GM19238 (cell line): ENCODE measurements around the gene PHKG2.

ENCODE experiments used
- DNase-seq: peaks from one replicate; pipeline ENCODE4 v3.0.0; 2011; ENCODE audit warnings: low spot score; ENCODE audit not compliant: insufficient read length

Gene PHKG2

GRCh38 chr16:30755955-30756780 is 7.9 kb downstream of the PHKG2 start:
- DNase-seq = no peak

DNA sequence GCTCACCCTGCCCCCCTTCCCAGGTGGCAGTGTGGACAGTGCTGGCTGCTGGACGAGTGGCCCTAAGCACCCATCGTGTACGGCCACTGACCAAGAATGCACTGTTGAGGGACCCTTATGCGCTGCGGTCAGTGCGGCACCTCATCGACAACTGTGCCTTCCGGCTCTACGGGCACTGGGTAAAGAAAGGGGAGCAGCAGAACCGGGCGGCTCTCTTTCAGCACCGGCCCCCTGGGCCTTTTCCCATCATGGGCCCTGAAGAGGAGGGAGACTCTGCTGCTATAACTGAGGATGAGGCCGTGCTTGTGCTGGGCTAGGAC is 8.5 kb downstream of the PHKG2 start:
- DNase-seq = no peak

DNA sequence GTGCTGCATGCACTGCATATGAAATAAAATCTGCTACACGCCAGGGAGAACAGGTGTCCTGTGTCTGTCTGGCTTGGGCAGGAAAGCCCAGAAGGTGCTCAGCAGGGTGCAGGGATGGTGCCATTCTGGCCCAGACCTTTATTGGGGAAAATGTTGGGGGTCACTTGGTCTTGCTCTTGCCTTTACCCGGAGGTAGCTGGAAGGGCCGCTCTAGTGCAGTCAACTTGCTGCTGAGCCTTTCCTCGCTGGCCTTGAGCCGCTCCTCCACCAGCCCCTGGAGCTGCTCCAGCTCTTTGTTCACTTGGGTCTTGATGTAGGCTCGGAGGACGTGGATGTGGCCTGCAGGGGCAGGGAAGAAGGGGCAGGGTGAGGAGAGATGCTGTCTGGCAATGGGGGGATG is 9.1 kb downstream of the PHKG2 start:
- DNase-seq = no peak

DNA sequence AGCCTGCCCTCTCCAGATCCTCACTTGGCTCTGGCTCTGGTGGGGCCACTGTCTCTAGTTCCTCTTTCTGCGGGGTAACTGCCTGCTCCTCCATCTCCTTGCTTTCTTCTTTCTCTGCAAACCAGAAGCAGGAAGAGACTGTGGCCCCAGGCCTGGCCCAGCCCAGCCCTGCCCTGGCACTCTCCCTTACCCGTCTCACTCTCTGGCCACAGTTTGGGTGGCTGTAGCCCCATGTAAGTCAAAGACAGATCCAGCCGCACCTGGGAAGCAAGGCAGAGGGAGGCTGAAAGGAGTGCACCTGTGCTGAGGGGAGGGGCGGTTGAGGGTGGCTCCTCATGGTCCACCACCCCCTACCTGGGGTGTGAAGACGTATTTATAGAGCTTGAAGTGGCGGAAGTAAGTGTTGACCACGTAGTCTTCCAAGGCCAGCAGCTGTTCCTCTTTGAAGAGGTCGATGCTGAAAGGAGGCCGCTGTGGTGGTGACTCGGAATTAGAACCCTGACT is 10.8 kb downstream of the PHKG2 start:
- DNase-seq = no peak

- no peak for DNase-seq
Measured at GRCh38 chr16:30760001-30760559, 11.9 kb downstream of the PHKG2 start.

DNA sequence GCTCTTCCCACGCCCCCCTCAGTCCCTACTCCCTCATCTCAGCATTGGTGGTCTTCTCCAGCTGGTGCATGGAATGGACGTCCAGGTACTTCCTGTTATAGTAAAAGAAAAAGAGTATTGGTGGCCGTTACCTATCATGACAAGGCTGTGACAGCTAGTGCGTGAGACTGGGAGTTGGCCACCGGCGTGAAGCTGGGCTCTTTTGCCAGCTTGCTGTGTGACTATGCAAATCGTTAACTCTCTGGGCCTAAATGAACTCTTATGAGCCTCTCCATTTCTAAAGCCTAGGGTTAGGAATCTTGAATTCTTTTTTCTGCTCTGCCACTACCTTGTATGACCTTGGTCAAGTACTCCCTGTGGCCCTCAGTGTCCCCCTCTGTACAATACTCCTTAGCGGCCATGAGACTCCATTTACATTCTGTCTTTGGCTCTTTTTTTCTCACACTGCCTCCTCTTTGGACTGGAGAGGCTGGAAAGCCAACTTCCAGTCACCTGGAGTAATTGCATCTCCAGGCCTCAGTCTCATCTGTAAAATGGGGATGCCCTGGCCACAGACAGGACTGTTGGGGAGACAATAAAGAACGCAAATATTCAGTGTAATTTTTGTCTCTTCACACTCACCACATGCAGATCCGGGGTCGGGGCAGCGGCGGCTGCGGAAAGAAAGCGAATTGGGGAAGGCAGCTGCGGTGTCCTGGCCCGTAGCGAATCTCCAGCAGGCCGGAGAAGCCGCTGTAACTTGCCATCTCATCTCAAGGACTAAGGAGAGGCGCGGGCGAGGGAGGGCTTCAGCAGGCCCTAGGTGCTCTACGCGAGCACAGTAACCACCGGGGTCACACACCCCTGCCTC is 12.6 kb downstream of the PHKG2 start:
- no peak for DNase-seq

GRCh38 chr16:30761427-30761927 is 13.3 kb downstream of the PHKG2 start:
- no peak for DNase-seq

DNA sequence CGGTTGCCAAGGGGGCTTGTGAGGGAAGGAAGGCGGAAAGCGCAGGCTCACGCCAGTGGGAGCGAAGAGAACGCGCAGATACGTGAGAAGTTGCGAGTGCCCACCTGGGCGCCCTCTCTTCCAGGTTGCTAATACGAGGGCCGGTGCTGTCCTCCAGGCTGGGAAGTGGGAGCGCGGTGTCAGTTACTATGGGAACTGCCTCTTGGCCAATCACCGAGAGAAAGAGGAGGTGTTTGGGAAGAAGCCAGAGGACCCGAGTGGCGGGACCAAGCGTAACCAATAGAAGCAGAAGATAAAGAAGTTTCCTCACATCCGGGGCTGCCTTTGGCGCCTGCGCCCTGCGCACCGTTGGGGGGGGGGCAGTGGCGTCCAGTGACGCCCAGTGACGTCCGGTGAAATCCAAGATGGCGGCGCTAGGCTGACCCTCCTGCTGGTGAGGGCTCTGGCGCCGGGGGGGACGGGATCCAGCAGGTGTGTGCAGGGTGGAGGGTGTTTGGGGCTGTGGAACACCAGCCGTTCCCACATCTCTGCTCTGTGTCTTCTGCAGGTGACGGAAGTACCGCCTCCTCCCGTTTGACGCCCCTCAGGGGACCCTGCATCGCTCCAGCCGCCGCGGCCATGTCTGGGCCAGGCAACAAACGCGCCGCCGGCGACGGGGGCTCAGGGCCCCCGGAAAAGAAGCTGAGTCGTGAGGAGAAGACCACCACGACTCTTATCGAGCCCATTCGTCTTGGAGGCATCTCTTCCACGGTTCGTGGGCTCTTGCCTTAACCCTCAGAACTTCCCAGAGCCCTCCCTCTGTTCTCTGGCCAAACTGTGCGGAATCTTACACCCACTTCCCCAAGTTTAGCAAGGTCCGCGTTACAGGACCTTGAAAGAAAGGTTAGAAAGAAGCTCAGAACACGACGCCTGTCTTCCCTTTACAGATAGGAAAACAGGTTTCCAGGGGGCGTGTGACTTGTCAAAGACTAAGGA is 14.0 kb downstream of the PHKG2 start, which contains the start of the genes CFAP119 and RNF40:
Gene CFAP119, minus strand, starts transcription at position 135 of the 975 bp plus-strand sequence. CDS start 314 bp downstream, outside the sequence.
Gene RNF40, plus strand, starts transcription at position 395 of the 975 bp plus-strand sequence. Its CDS starts 224 bp downstream, at position 619.
- DNase-seq = peak; percentile 99

DNA sequence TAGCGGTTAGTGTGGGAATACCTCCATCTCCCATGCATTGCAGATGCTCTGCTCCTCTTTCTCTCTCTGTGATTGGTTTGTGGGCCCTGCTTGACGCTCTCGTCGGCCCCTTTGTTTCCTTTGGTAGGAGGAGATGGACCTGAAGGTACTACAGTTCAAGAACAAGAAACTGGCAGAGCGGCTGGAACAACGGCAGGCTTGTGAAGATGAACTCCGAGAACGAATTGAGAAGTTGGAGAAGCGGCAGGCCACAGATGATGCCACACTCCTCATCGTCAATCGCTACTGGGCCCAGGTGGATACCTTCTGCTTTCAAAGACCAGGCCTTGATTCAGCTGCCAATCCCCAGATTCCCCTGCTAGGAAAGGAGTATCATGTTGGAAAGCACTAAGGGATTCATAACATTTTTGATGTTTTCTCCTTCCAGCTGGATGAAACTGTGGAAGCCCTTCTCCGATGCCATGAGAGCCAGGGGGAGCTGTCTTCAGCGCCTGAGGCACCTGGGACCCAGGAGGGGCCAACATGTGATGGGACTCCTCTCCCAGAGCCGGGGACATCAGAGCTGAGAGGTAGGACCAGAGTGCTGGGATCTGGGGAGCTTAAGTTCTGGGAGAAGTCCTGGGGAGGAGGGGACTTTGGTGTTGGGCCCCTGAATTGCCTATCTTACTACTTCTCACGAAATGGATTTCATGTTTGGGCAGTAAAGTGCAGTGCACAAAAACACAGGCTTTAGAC is 14.9 kb downstream of the PHKG2 start:
- no peak for DNase-seq

DNA sequence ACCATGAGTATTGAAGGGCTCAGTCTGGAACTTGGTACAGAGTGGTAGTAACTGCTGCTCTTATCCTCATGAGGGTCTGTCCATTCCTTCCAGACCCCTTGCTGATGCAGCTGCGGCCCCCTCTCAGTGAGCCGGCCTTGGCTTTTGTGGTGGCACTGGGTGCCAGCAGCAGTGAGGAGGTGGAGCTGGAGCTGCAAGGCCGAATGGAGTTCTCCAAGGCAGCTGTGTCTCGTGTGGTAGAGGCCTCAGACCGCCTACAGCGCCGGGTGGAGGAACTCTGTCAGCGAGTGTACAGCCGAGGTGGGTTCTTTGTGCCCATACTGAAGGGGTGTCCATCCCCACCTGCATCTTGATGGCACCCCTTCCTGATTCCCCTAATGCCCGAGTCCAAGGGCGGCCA is 15.9 kb downstream of the PHKG2 start:
- DNase-seq = no peak

DNA sequence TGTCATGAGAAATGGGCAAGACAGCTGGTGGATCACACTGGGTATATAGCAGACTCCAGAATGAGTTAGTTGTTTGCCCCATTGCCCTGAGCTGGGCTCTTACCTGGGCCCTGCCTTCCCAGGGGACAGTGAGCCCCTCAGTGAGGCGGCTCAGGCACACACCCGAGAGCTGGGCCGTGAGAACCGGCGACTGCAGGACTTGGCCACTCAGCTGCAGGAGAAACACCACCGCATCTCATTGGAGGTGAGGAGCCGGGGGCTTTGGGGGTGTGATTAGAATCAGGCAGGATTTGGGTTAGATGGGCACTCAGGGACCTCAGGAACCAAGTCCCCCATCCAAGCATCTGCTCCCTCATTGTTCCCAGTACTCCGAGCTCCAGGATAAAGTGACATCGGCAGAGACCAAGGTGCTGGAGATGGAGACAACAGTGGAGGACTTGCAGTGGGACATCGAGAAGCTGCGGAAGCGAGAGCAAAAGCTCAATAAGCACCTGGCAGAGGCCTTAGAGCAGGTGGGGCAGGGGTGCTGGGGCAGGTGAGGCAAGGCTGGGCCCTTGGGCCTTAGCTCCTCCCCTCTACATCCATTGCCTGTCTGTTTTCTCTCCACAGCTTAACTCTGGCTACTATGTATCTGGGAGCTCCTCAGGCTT is 16.7 kb downstream of the PHKG2 start:
- DNase-seq = no peak

- DNase-seq = no peak
Measured at GRCh38 chr16:30766206-30766932, 18.1 kb downstream of the PHKG2 start.

GRCh38 chr16:30766933-30767284 is 18.7 kb downstream of the PHKG2 start:
- no peak for DNase-seq

- no peak for DNase-seq
Measured at GRCh38 chr16:30767767-30768465, 19.7 kb downstream of the PHKG2 start.

DNA sequence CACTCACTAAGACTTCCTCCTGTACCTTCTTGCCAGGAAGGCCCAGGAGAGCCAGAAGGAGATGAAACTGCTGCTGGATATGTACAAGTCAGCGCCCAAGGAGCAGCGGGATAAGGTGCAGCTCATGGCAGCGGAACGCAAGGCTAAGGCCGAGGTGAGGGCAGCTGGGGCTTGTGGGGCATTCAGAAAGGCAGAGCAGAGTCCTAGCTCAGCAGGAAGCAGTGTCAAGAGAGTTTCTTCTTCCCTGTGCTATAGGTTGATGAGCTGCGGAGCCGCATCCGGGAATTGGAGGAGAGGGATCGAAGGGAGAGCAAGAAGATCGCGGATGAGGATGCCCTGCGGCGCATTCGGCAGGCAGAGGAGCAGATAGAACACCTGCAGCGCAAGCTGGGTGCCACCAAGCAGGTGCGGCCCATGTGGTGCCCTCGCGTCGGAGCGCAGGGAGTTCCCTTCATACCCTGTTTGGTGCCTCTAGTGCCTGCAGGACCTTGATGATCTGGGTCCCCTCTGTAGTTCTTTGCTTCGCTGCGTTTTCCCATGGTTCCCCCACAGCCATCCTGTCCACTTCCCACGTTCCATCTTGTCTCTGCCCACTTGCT is 20.5 kb downstream of the PHKG2 start:
- no peak for DNase-seq

GRCh38 chr16:30769379-30770089 is 21.3 kb downstream of the PHKG2 start:
- no peak for DNase-seq

DNA sequence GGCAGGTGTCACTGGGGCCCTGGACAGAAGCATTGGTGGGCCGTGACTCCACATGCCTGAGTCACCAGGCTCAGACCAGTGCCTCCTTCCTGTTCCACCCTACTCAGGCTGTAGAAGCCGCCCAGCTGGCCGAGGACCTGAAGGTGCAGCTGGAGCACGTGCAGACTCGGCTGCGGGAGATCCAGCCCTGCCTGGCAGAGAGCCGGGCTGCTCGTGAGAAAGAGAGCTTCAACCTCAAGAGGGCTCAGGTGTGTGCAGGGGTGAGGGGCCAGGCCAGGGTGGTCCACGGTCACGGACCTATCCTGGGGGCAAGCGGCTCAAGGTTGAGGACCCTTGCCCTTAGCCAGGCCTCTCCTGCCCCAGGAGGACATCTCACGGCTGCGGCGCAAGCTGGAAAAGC is 23.5 kb downstream of the PHKG2 start:
- DNase-seq = no peak
